ENCODE measurements around the gene CSAD.

- no peak for TF ChIP-seq REST (IDR thresholded peaks at IDR 0.05; ENCODE audit: insufficient read depth in 1 of 2, low read depth in 2 of 2, low read length in 2 of 2)
- no peak for TF ChIP-seq POLR2AphosphoS5 (IDR thresholded peaks at IDR 0.05; ENCODE audit: low read depth, low read length)
Measured at GRCh38 chr12:53124352-53124723, 56.4 kb downstream of the CSAD start.

Measured in PFSK-1 (cell line).